ENCODE measurements around the gene HMCN2.

The HMCN2 gene

GRCh38 chr9:130444565-130445221 is 179.1 kb downstream of the HMCN2 start, which contains the start of gene ASS1:
ASS1 (plus strand) TSS chr9:130444961; CDS start chr9:130452229, 7,268 bp downstream.
- no peak for DNase-seq (ENCODE audit: low read depth)
- H3K4me3 ChIP-seq (ENCODE audit: control insufficient read depth, low read depth, low read length): peak within 1 kb of the TSS; percentile 81
- TF ChIP-seq, protein P1, sequence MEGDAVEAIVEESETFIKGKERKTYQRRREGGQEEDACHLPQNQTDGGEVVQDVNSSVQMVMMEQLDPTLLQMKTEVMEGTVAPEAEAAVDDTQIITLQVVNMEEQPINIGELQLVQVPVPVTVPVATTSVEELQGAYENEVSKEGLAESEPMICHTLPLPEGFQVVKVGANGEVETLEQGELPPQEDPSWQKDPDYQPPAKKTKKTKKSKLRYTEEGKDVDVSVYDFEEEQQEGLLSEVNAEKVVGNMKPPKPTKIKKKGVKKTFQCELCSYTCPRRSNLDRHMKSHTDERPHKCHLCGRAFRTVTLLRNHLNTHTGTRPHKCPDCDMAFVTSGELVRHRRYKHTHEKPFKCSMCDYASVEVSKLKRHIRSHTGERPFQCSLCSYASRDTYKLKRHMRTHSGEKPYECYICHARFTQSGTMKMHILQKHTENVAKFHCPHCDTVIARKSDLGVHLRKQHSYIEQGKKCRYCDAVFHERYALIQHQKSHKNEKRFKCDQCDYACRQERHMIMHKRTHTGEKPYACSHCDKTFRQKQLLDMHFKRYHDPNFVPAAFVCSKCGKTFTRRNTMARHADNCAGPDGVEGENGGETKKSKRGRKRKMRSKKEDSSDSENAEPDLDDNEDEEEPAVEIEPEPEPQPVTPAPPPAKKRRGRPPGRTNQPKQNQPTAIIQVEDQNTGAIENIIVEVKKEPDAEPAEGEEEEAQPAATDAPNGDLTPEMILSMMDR (IDR thresholded peaks at IDR 0.05; ENCODE audit: control insufficient read depth, insufficient read depth, low read depth, low read length, missing control alignments): no peak

- H3K4me3 ChIP-seq (ENCODE audit: control insufficient read depth, low read depth, low read length): peak overlapping the region; percentile 81
- TF ChIP-seq, protein P1 (IDR thresholded peaks at IDR 0.05; ENCODE audit: control insufficient read depth, insufficient read depth, low read depth, low read length, missing control alignments): no peak
- DNase-seq (ENCODE audit: low read depth): no peak
These were observed 179.9 kb downstream of the HMCN2 start for GRCh38 chr9:130445268-130445983.

GRCh38 chr9:130446101-130446861 is 180.7 kb downstream of the HMCN2 start:
- peak; percentile 80 for DNase-seq (ENCODE audit: low read depth)
- TF ChIP-seq, protein P1 (IDR thresholded peaks at IDR 0.05; ENCODE audit: control insufficient read depth, insufficient read depth, low read depth, low read length, missing control alignments): no peak
- peak overlapping the region; percentile 81 for H3K4me3 ChIP-seq (ENCODE audit: control insufficient read depth, low read depth, low read length)

- DNase-seq (ENCODE audit: low read depth): no peak
- TF ChIP-seq, protein P1 (IDR thresholded peaks at IDR 0.05; ENCODE audit: control insufficient read depth, insufficient read depth, low read depth, low read length, missing control alignments): no peak
- H3K4me3 ChIP-seq (ENCODE audit: control insufficient read depth, low read depth, low read length): no peak overlapping the region; the same call in 1 of the 2 replicates
These were observed 181.7 kb downstream of the HMCN2 start for GRCh38 chr9:130447193-130447816.

GRCh38 chr9:130448035-130448624 is 182.6 kb downstream of the HMCN2 start:
- no peak overlapping the region for H3K4me3 ChIP-seq (ENCODE audit: control insufficient read depth, low read depth, low read length)
- DNase-seq (ENCODE audit: low read depth): no peak
- TF ChIP-seq, protein P1 (IDR thresholded peaks at IDR 0.05; ENCODE audit: control insufficient read depth, insufficient read depth, low read depth, low read length, missing control alignments): no peak
